Adrenal gland (tissue), 12 donors: Measurements from ENCODE around the gene TRPV5. TPM values are rescaled to one million over a fixed set of nuclear protein-coding genes. Genes with fewer than 3 reads are reported as not detected.

Source experiments
- DNase-seq, 7 donors: peaks; one replicate each; pipeline ENCODE4 v3.0.0-alpha.2; 2019 to 2020
- H3K27ac ChIP-seq, 5 donors: fragments of 200-600 bp; sonication (generic) in 4 of 5; 1 replicate in 3 of 5; 2 replicates in 2 of 5; pipeline versions ENCODE4 v1.5.1 to v1.8.0; 2016 to 2020; ENCODE audit warnings: mild to moderate bottlenecking in 1 of 5
- H3K27me3 ChIP-seq: fragments of 200-600 bp; 2 replicates; pipeline ENCODE4 v1.8.0; 2021
- H3K36me3 ChIP-seq, 2 donors: fragments of 200-600 bp; replicated peaks in 1 of 2; 1 replicate in 1 of 2; 2 replicates in 1 of 2; pipeline versions ENCODE4 v1.5.1 to v1.8.0; 2018 to 2022
- H3K4me1 ChIP-seq, 2 donors: fragments of 200-600 bp; replicated peaks in 1 of 2; 1 replicate in 1 of 2; 2 replicates in 1 of 2; pipeline versions ENCODE4 v1.5.1 to v1.8.0; 2018 to 2021
- H3K4me3 ChIP-seq, 4 donors: fragments of 200-600 bp; sonication (generic) in 3 of 4; one replicate each; pipeline ENCODE4 v1.5.1; 2016 to 2018
- H3K9me3 ChIP-seq, 3 donors: fragments of 200-600 bp; sonication (generic) in 1 of 3; replicated peaks in 1 of 3; 1 replicate in 2 of 3; 2 replicates in 1 of 3; pipeline versions ENCODE4 v1.5.1 to v1.8.0; 2016 to 2021
- CTCF ChIP-seq, 6 experiments: fragments of 450-650 bp in 4 of 6; fragments of 200-600 bp in 2 of 6; sonication (generic) in 1 of 6; IDR thresholded peaks; 1 replicate in 5 of 6; 2 replicates in 1 of 6; pipeline versions ENCODE4 v1.5.1 to v1.8.0; 2016 to 2021; ENCODE audit warnings: antibody characterized with exemption in 6 of 6, mild to moderate bottlenecking in 2 of 6, moderate library complexity in 1 of 6
- POLR2A ChIP-seq, 2 donors: fragments of 450-650 bp; IDR thresholded peaks; one replicate each; pipeline ENCODE4 v1.6.1; 2017; ENCODE audit warnings: antibody characterized with exemption in 2 of 2, mild to moderate bottlenecking in 2 of 2, moderate library complexity in 1 of 2
- WGBS, 4 donors: extraction: QIAGEN DNeasy Blood & Tissue Kit in 2 of 4; methylation state at CpG; one replicate each; pipeline versions ENCODE4 v1.1.5 to v1.1.7; 2013 to 2017; 5-methylcytosine and 5-hydroxymethylcytosine counted together
- intact Hi-C, 2 donors: fragments of 100-400 bp; cut with DNase I; formaldehyde crosslinking; loops; one replicate each; pipeline versions ENCODE4 v1.14.1 to v1.15.0; 2022 to 2023
- polyA plus RNA-seq, 3 donors: library from polyadenylated mRNA; stranded (reverse); fragments of 200-250 nt in 2 of 3; fragments of 350-450 nt in 1 of 3; fragmentation: Illumina TruSeq in 1 of 3; extraction: RNeasy Lipid Tissue Mini Kit (QIAGEN cat#74804) in 1 of 3; gene quantifications; one replicate each; pipeline ENCODE4 v1.2.3, GENCODE V29; 2013 to 2014
- total RNA-seq, 9 donors: library from RNA; depleted of rRNA in 4 of 9; stranded (reverse); fragments of >200 nt in 4 of 9; fragments of 120-200 nt in 1 of 9; fragmentation: NEBNext Ultra II Directional in 1 of 9; extraction: Animal tissue kit (Norgen Biotek cat#: 25700) in 1 of 9; gene quantifications; one replicate each; pipeline versions ENCODE4 v1.1.0 to v1.2.4, GENCODE V29; 2013 to 2023
- donor health status: healthy with polysubstance abuse.
- donor health status: Bipolar disorder and iron deficiency.
- donor health status: DM: yes; HTN: yes; CAD: no.
- donor health status: DM: no; HTN: no; CAD: no.
- donor health status: DM: no; HTN: no; CAD: no.
- donor health status: DM: yes; HTN: yes; CAD: no.

TRPV5 gene
- total and polyA plus RNA-seq, 12 donors = not detected

GRCh38 chr7:142910481-142910880, 23.1 kb downstream of the TRPV5 start:
- 43 to 56% (median 50%) methylated on average over 2 of the region's 2 CpGs for WGBS, 4 donors
- intact Hi-C loops = no loop called here

GRCh38 chr7:142910031-142910433, 23.5 kb downstream of the TRPV5 start:
- intact Hi-C loops = no loop called here
- no peaks in the 10 kb centered on the region for H3K4me1 ChIP-seq
- 42 to 49% (median 45%) methylated on average over 2 of the region's 2 CpGs for WGBS, 4 donors
- no peak for TF ChIP-seq CTCF (IDR thresholded peaks at IDR 0.05)
- TF ChIP-seq POLR2A (IDR thresholded peaks at IDR 0.05) = no peak
- no peak overlapping the region for H3K4me3 ChIP-seq
- H3K27ac ChIP-seq = no peak overlapping the region
- H3K36me3 ChIP-seq = no peaks in the 10 kb centered on the region
- no peak for DNase-seq
- H3K27me3 ChIP-seq = no peaks in the 10 kb centered on the region
- no peaks in the 10 kb centered on the region for H3K9me3 ChIP-seq

More at GRCh38 chr7:142910481-142910880, 23.1 kb downstream of the TRPV5 start:
- no peak for DNase-seq
- Histone ChIP-seq H3K4me1 (no peaks in the 10 kb centered on the region), H3K27ac (no peak overlapping the region), H3K27me3 (no peaks in the 10 kb centered on the region), H3K9me3 (no peaks in the 10 kb centered on the region), H3K36me3 (no peaks in the 10 kb centered on the region), H3K4me3 (no peak overlapping the region)
- TF ChIP-seq CTCF (IDR thresholded peaks at IDR 0.05) = no peak
- no peak for TF ChIP-seq POLR2A (IDR thresholded peaks at IDR 0.05)

- intact Hi-C loops = no loop called here
- peak in 1 of 6 experiments; percentile 13 for TF ChIP-seq CTCF (IDR thresholded peaks at IDR 0.05)
- no peak for TF ChIP-seq POLR2A (IDR thresholded peaks at IDR 0.05)
- Histone ChIP-seq H3K4me1 (no peaks in the 10 kb centered on the region), H3K27me3 (no peaks in the 10 kb centered on the region), H3K4me3 (no peak overlapping the region), H3K36me3 (no peaks in the 10 kb centered on the region), H3K9me3 (no peaks in the 10 kb centered on the region), H3K27ac (no peak overlapping the region)
- peak in 3 of 7 donors; percentile 10 to 46 (median 20) for DNase-seq
- 39 to 63% (median 62%) methylated on average over 11 to 21 of the region's 21 CpGs for WGBS, 4 donors
These were observed 24.3 kb downstream of the TRPV5 start for GRCh38 chr7:142908921-142909890.

- no peaks in the 10 kb centered on the region for H3K27me3 ChIP-seq
- intact Hi-C loops = no loop called here
- no peaks in the 10 kb centered on the region for H3K9me3 ChIP-seq
- no peak for TF ChIP-seq CTCF (IDR thresholded peaks at IDR 0.05)
- no peak for TF ChIP-seq POLR2A (IDR thresholded peaks at IDR 0.05)
- no peak overlapping the region for H3K4me3 ChIP-seq
- no peaks in the 10 kb centered on the region for H3K4me1 ChIP-seq
- 69 to 82% (median 80%) methylated on average over 11 of the region's 11 CpGs for WGBS, 4 donors
- H3K27ac ChIP-seq = no peak overlapping the region
- no peaks in the 10 kb centered on the region for H3K36me3 ChIP-seq
- no peak for DNase-seq
These were observed 25.3 kb downstream of the TRPV5 start for GRCh38 chr7:142908290-142908689.
